GM19467 (cell line): Measurements from ENCODE around the gene IGDCC3.

Experiments
- ATAC-seq: cut with Tn5 transposase; IDR thresholded peaks from one replicate; pipeline ENCODE4 v1.9.1; 2021; ENCODE audit warnings: mild to moderate bottlenecking, moderate library complexity; ENCODE audit not compliant: unreplicated experiment

Gene IGDCC3

GRCh38 chr15:65344214-65344913 lies 33.4 kb downstream of the IGDCC3 start:
- no peak for ATAC-seq

GRCh38 chr15:65343374-65343981 lies 34.3 kb downstream of the IGDCC3 start:
- no peak for ATAC-seq

GRCh38 chr15:65342493-65342892 lies 35.3 kb downstream of the IGDCC3 start:
- ATAC-seq = no peak

- ATAC-seq = no peak
Observed at GRCh38 chr15:65339920-65340319, 37.9 kb downstream of the IGDCC3 start.

GRCh38 chr15:65339416-65339815 lies 38.4 kb downstream of the IGDCC3 start:
- no peak for ATAC-seq

GRCh38 chr15:65338823-65339222 lies 39.0 kb downstream of the IGDCC3 start:
- ATAC-seq = no peak

GRCh38 chr15:65338366-65338765 lies 39.4 kb downstream of the IGDCC3 start:
- no peak for ATAC-seq

GRCh38 chr15:65337436-65338070 lies 40.2 kb downstream of the IGDCC3 start:
- no peak for ATAC-seq

GRCh38 chr15:65336493-65337435 lies 41.0 kb downstream of the IGDCC3 start:
- no peak for ATAC-seq

- ATAC-seq = no peak
Observed at GRCh38 chr15:65335278-65336055, 42.3 kb downstream of the IGDCC3 start.

- ATAC-seq = no peak
Observed at GRCh38 chr15:65334586-65335231, 43.1 kb downstream of the IGDCC3 start.

GRCh38 chr15:65333856-65334255 lies 43.9 kb downstream of the IGDCC3 start:
- no peak for ATAC-seq

- ATAC-seq = no peak
Observed at GRCh38 chr15:65333148-65333820, 44.5 kb downstream of the IGDCC3 start.

GRCh38 chr15:65332391-65333147 lies 45.2 kb downstream of the IGDCC3 start:
- ATAC-seq = no peak

- no peak for ATAC-seq
Observed at GRCh38 chr15:65331811-65332210, 46.0 kb downstream of the IGDCC3 start.

- ATAC-seq = no peak
Observed at GRCh38 chr15:65330934-65331645, 46.7 kb downstream of the IGDCC3 start.

- no peak for ATAC-seq
Observed at GRCh38 chr15:65329984-65330735, 47.6 kb downstream of the IGDCC3 start.
